ENCODE measurements around the gene ARID1A.

The ARID1A gene

DNA sequence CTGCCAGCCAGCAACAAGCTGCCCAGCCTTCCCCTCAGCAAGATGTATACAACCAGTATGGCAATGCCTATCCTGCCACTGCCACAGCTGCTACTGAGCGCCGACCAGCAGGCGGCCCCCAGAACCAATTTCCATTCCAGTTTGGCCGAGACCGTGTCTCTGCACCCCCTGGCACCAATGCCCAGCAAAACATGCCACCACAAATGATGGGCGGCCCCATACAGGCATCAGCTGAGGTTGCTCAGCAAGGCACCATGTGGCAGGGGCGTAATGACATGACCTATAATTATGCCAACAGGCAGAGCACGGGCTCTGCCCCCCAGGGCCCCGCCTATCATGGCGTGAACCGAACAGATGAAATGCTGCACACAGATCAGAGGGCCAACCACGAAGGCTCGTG, 78.6 kb downstream of the ARID1A start:
- FAIRE-seq (no peak), DNase-seq (ENCODE audit: insufficient read length, low spot score) (no peak)
- TF ChIP-seq POLR2A (IDR thresholded peaks at IDR 0.05; ENCODE audit: low read depth, low read length): no peak

DNA sequence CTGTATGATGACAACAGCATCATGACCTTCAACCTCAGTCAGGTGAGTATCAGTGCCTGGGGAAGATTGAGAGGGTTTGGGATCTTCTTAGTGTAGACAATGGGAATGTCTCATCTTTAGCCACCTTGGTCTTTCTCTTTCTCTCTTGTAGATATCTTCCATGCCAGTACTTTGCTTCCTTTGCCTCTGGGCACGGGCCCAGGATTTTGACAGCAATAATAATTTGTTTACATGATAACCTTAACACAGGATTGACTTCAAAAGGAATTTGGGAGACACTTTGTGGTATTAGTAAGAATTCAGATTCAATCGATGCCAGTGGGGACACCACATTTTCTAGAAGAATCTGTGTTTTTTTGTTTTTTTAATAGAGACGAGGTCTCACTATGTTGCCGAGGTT, 79.9 kb downstream of the ARID1A start:
- FAIRE-seq: no peak
- TF ChIP-seq POLR2A (IDR thresholded peaks at IDR 0.05; ENCODE audit: low read depth, low read length): no peak
- DNase-seq (ENCODE audit: insufficient read length, low spot score): no peak

DNA sequence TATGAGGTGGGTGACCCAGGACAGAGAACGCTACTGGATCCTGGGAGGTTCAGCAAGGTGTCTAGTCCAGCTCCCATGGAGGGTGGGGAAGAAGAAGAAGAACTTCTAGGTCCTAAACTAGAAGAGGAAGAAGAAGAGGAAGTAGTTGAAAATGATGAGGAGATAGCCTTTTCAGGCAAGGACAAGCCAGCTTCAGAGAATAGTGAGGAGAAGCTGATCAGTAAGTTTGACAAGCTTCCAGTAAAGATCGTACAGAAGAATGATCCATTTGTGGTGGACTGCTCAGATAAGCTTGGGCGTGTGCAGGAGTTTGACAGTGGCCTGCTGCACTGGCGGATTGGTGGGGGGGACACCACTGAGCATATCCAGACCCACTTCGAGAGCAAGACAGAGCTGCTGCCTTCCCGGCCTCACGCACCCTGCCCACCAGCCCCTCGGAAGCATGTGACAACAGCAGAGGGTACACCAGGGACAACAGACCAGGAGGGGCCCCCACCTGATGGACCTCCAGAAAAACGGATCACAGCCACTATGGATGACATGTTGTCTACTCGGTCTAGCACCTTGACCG, 83.4 kb downstream of the ARID1A start:
- no peak for DNase-seq (ENCODE audit: insufficient read length, low spot score)
- no peak for TF ChIP-seq POLR2A (IDR thresholded peaks at IDR 0.05; ENCODE audit: low read depth, low read length)
- no peak for FAIRE-seq

GRCh38 chr1:26780344-26780957, 84.6 kb downstream of the ARID1A start:
- no peak for FAIRE-seq

DNA sequence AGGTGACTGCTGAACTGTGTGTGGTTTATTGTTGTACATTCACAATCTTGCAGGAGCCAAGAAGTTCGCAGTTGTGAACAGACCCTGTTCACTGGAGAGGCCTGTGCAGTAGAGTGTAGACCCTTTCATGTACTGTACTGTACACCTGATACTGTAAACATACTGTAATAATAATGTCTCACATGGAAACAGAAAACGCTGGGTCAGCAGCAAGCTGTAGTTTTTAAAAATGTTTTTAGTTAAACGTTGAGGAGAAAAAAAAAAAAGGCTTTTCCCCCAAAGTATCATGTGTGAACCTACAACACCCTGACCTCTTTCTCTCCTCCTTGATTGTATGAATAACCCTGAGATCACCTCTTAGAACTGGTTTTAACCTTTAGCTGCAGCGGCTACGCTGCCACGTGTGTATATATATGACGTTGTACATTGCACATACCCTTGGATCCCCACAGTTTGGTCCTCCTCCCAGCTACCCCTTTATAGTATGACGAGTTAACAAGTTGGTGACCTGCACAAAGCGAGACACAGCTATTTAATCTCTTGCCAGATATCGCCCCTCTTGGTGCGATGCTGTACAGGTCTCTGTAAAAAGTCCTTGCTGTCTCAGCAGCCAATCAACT, 85.5 kb downstream of the ARID1A start:
- FAIRE-seq (no peak), DNase-seq (ENCODE audit: insufficient read length, low spot score) (no peak)
- TF ChIP-seq POLR2A (IDR thresholded peaks at IDR 0.05; ENCODE audit: low read depth, low read length): no peak

More at GRCh38 chr1:26780344-26780957, 84.6 kb downstream of the ARID1A start:
- no peak for TF ChIP-seq POLR2A (IDR thresholded peaks at IDR 0.05; ENCODE audit: low read depth, low read length)
- no peak for DNase-seq (ENCODE audit: insufficient read length, low spot score)

DNA sequence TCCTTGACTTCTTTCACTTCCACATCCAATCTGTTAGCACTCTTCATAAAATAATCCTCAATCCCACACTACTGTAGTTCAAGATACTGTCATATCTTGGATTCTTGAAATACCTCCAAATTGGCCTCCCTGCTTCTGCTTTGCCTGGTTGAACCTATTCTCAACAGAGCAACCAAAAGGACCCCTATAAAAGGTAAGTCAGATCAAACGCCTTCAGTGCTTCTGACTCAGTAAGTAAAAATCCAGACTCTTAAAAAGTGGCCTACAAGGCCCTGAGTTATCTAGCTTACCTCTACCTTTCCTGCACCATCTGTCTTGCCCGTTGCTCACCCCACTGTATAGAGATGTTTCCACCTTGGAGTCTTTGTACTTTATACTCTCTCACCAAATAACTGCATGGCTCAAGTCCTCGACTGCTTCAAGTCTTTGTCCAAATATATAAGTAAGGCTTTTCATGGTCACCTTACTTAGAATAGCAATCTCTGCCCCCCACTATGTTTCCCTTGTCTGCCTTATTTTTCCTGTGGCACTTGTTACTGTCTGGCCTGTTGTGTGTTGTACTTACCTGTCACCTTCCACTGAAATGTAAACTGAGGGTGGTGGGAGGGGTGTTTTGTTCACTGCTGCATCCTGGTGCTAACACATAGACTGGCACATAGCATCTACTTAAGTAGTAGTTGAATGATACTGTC, 86.9 kb downstream of the ARID1A start:
- no peak for DNase-seq (ENCODE audit: insufficient read length, low spot score)
- no peak for TF ChIP-seq POLR2A (IDR thresholded peaks at IDR 0.05; ENCODE audit: low read depth, low read length)
- FAIRE-seq: no peak

DNA sequence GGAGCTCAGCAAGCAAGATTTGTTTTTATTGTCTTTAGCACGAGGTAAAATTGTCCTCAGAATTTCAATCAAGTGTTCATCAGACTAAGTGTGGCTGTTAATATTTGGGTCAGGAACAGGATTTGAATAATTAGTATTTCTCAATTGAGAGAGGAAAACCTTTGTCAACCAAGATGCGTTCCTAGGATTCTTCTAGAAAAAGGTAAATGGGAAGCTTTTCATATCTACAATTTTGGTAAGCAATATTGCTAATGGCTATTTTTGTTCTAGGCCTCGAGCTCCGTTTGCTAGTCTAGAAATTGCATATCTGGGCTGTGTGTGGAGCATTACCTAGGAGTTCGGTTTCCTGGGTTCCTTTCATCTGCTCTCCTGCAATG, 87.8 kb downstream of the ARID1A start:
- no peak for TF ChIP-seq POLR2A (IDR thresholded peaks at IDR 0.05; ENCODE audit: low read depth, low read length)
- FAIRE-seq (no peak), DNase-seq (ENCODE audit: insufficient read length, low spot score) (no peak)

- FAIRE-seq (no peak), DNase-seq (ENCODE audit: insufficient read length, low spot score) (no peak)
- no peak for TF ChIP-seq POLR2A (IDR thresholded peaks at IDR 0.05; ENCODE audit: low read depth, low read length)
Observed at GRCh38 chr1:26784023-26784871, 88.4 kb downstream of the ARID1A start.

DNA sequence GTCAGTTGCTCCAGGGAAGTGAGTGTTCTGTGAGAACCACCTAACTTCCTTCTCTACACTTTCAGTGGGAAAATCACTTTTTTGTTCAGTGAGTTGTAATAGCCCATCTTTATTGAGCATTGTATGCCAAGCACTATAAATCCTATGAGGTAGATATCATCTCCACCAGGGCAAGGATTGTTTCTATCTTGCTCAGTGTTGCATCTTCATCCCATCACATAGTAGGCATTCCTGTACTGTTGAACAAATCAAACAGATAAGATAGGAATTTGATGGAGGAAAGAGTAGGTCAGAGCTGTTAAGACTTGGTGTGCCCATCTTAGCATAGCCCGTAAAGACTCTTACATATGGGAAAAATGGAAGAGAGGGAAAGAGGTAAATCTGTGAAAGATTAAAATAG, 89.1 kb downstream of the ARID1A start:
- TF ChIP-seq POLR2A (IDR thresholded peaks at IDR 0.05; ENCODE audit: low read depth, low read length): no peak
- DNase-seq (ENCODE audit: insufficient read length, low spot score) (no peak), FAIRE-seq (no peak)

- FAIRE-seq: no peak
- TF ChIP-seq POLR2A (IDR thresholded peaks at IDR 0.05; ENCODE audit: low read depth, low read length): no peak
- DNase-seq (ENCODE audit: insufficient read length, low spot score): no peak
Observed at GRCh38 chr1:26785611-26786436, 90.0 kb downstream of the ARID1A start.

DNA sequence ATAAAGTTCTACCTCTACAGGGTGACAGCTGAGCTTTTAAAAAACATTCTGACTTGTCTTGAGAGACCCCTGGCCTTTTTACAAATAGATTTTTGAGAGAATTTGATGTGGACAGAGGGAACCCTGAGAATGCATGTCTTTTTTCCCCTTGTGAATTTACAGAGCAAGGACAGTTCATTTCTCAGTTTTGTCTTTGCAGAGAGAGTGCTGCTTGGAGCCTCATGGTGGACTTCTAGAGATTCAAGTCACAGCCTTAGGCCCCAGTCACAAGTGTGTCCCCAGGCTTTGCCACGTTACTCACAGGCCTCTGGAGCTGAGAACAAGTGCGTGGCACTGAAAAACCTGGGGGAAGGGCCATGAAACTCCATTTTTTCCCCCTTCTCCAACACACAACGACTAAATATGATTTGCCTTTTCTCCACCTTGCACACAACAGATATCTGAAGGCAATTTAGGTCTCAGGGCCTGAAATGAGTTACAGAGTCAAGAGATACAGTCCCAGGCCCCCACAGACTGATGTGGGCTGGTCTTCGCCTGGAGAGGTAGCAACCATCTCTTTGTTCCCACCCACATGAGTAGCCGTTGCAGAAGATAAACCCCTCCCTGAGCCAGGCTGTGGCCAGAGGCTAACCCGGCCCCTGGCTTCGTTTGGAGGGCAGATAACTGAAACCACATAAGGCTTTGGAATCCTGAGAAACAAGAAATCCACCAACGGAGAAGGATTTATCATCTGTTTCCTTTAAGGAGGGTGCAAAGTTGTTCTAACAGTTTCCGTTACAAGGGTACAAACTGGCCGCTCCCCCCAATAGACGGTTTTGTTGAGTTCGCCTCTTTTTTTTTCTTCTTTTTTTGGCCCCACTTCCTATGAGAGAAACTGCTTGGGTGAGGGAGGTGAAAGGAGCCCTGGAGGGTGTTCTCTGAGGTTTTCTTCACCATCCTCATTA, 90.9 kb downstream of the ARID1A start:
- DNase-seq (ENCODE audit: insufficient read length, low spot score) (no peak), FAIRE-seq (no peak)
- no peak for TF ChIP-seq POLR2A (IDR thresholded peaks at IDR 0.05; ENCODE audit: low read depth, low read length)

GRCh38 chr1:26787381-26787705, 91.5 kb downstream of the ARID1A start:
- no peak for TF ChIP-seq POLR2A (IDR thresholded peaks at IDR 0.05; ENCODE audit: low read depth, low read length)
- DNase-seq (ENCODE audit: insufficient read length, low spot score) (no peak), FAIRE-seq (no peak)

All from H54 (cell line).